OCI-LY7 (cell line): ENCODE data around the gene GBA2. TPM values are rescaled to one million over a fixed set of nuclear protein-coding genes. Genes with fewer than 3 reads are reported as not detected.

Experiments
- BruUV-seq: library from RNA; stranded (reverse); fragments of 400-500 nt; replicated peaks from 2 replicates; lab custom pipeline; 2021; lab: Mats Ljungman, UMichigan
- CTCF ChIA-PET: fragments of 300-600 bp; sonication (Branson Sonifier 250); formaldehyde crosslinking; loops from one replicate; lab custom pipeline; 2022; ENCODE audit warnings: antibody characterized with exemption; ENCODE audit not compliant: unreplicated experiment; lab: Charles Lee
- POLR2A ChIA-PET: fragments of 300-600 bp; sonication (Branson Sonifier 250); formaldehyde crosslinking; loops from one replicate; lab custom pipeline; 2022; ENCODE audit warnings: antibody characterized with exemption; lab: Charles Lee
- DNase-seq: peaks from one replicate; pipeline ENCODE4 v3.0.0-alpha.2; 2015; ENCODE audit warnings: low spot score
- H2AFZ ChIP-seq: fragments of 200-600 bp; sonication (generic), shearing (Covaris generic); 2 replicates; pipeline ENCODE4 v1.6.1; 2014; ENCODE audit warnings: mild to moderate bottlenecking, antibody characterized with exemption, low read length, moderate library complexity
- H3K27ac ChIP-seq: fragments of 200-600 bp; sonication (generic); 2 replicates; pipeline ENCODE4 v1.5.1; 2014; ENCODE audit warnings: mixed run types, low read depth, mild to moderate bottlenecking, moderate library complexity, low read length, inconsistent platforms; ENCODE audit not compliant: poor library complexity, severe bottlenecking
- H3K36me3 ChIP-seq: fragments of 200-600 bp; sonication (generic); 2 replicates; pipeline ENCODE4 v1.6.1; 2014; ENCODE audit warnings: mild to moderate bottlenecking, antibody characterized with exemption, low read length, moderate library complexity, mixed read lengths; ENCODE audit not compliant: insufficient read depth
- H3K4me1 ChIP-seq: fragments of 200-600 bp; sonication (generic); 2 replicates; pipeline ENCODE4 v1.5.1; 2014; ENCODE audit warnings: mild to moderate bottlenecking, low read length; ENCODE audit not compliant: insufficient read depth, poor library complexity, severe bottlenecking
- H3K4me2 ChIP-seq: fragments of 200-600 bp; sonication (generic); 2 replicates; pipeline ENCODE4 v1.6.1; 2014; ENCODE audit warnings: mild to moderate bottlenecking, low read length
- H3K4me3 ChIP-seq: fragments of 200-600 bp; sonication (generic); 2 replicates; pipeline ENCODE4 v1.5.1; 2014; ENCODE audit warnings: mild to moderate bottlenecking, low read depth, low read length; ENCODE audit not compliant: poor library complexity, severe bottlenecking
- H3K79me2 ChIP-seq: fragments of 200-600 bp; sonication (generic); 2 replicates; pipeline ENCODE4 v1.6.1; 2016; ENCODE audit warnings: low read depth, mild to moderate bottlenecking, low read length, moderate library complexity, mixed read lengths; ENCODE audit not compliant: insufficient read depth
- H3K9me2 ChIP-seq: fragments of 200-600 bp; sonication (generic); 2 replicates; pipeline ENCODE4 v1.6.1; 2016; ENCODE audit warnings: mild to moderate bottlenecking, low read length, mixed read lengths; ENCODE audit not compliant: insufficient read depth
- H3K9me3 ChIP-seq: fragments of 200-600 bp; sonication (generic); 2 replicates; pipeline ENCODE4 v1.6.1; 2014; ENCODE audit warnings: mild to moderate bottlenecking, mixed run types, low read length, mixed read lengths
- H4K20me1 ChIP-seq: fragments of 200-600 bp; sonication (generic); 2 replicates; pipeline ENCODE4 v1.6.1; 2014; ENCODE audit warnings: mild to moderate bottlenecking, antibody characterized with exemption, low read length, moderate library complexity, mixed read lengths; ENCODE audit not compliant: insufficient read depth
- CTCF ChIP-seq: fragments of 200-600 bp; sonication (generic); conservative IDR thresholded peaks from 2 replicates; pipeline ENCODE4 v1.5.1; 2014; ENCODE audit warnings: mild to moderate bottlenecking, antibody characterized with exemption, low read length, moderate library complexity, mixed read lengths
- EZH2phosphoT487 ChIP-seq: fragments of 200-600 bp; sonication (generic); IDR thresholded peaks from 2 replicates; pipeline ENCODE4 v1.6.1; 2018; ENCODE audit warnings: low read depth, borderline replicate concordance, mild to moderate bottlenecking, mixed run types, antibody characterized with exemption, low read length, moderate library complexity, mixed read lengths
- intact Hi-C: fragments of 100-400 bp; cut with micrococcal nuclease; formaldehyde crosslinking; loops from one replicate; pipeline ENCODE4 v1.10.0; 2022; ENCODE audit not compliant: unreplicated experiment
- total RNA-seq, 2 experiments: library from RNA; depleted of rRNA in 1 of 2; stranded (reverse); fragments of >200 nt in 1 of 2; shearing (Covaris generic) in 1 of 2; gene quantifications; 2 replicates each; pipeline ENCODE4 v1.2.3, GENCODE V29; 2014 to 2022

Gene GBA2
- total RNA-seq, 2 experiments from 2014 or later = 66.0 to 68.2 TPM

DNA sequence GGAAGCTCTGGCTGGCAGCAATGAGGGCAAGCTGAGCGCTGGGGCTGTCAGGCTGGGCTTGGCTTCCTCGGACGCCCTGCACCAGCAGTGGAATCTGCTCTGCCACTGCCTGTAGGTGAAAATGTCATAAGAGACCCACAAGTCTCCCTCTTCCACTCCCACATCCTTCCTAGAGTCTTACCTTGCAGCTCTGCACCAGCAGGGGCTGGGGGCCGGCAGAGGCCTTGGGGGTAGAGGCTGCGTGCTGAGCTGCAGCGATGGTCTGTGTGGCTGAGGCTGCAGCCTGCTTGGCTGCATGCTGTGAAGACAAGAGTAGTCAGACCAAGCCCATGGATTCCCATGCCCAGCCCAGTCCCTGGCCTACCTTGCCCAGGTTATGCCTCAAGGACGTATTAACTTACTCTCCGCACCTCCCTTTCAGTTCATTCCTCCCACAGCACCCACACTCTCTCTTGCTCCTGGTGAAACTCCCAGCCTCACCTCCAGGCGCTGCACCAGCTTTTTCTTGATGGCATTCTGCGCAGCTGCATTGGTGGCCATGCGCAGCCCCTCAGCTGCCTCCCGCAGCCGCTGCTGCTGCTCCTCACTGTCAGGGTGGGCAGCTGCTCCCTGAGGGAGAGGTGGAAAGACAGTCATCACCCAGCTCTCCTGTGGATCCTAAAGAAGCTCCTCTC lies 34.3 kb downstream of the GBA2 start:
- TF ChIP-seq EZH2phosphoT487 = no peak
- TF ChIP-seq CTCF = no peak
- H3K4me2 ChIP-seq = no peak overlapping the region
- no peak for DNase-seq
- H3K36me3 ChIP-seq = peaks cover 97% of the 10 kb centered on the region
- H3K9me2 ChIP-seq = no peaks in the 10 kb centered on the region
- no peaks in the 10 kb centered on the region for H3K79me2 ChIP-seq
- CTCF ChIA-PET = interaction anchor here (1.2 to 1.5 kb wide), 3 partner anchors 14 to 51 kb away, joined by 3 to 6 read pairs (median 3); no protein-coding TSS in a partner anchor
- H3K27ac ChIP-seq = no peak overlapping the region
- POLR2A ChIA-PET = interaction anchor here (1.0 kb wide), 1 partner anchor 103 kb away, joined by 3 read pairs; no protein-coding TSS in a partner anchor
- H4K20me1 ChIP-seq = no peaks in the 10 kb centered on the region
- no peaks in the 10 kb centered on the region for H3K9me3 ChIP-seq
- H3K4me1 ChIP-seq = no peaks in the 10 kb centered on the region
- no peak overlapping the region for H3K4me3 ChIP-seq
- H2AFZ ChIP-seq = no peak overlapping the region
- intact Hi-C loops = no loop called here
- BruUV-seq = no TSS peak

DNA sequence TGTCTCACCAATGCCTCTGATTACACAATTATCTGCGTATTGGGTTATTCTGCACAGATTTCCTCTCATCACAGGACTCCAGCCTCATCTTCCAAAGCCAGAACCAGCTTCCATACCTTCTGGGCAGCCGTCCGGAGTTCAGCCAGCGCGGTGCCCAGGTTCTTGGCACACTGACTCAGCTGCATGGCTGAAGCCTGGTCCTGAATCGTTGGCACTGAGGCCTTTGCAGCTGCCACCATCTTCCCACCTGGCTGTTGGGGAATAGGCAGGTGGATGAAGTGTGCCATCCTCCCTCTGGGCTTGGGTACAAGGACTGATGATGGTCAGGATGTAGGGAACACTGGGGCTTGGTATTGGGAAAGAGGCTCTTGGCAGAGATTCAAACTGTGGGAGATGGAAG lies 34.9 kb downstream of the GBA2 start:
- POLR2A ChIA-PET = interaction anchor here (1.3 kb wide), 1 partner anchor 17 kb away, joined by 3 read pairs; no protein-coding TSS in a partner anchor
- intact Hi-C loops = no loop called here
- H3K36me3 ChIP-seq = peaks cover 95% of the 10 kb centered on the region

More for the DNA sequence above, 34.9 kb downstream of the GBA2 start:
- no peaks in the 10 kb centered on the region for H3K9me2 ChIP-seq
- BruUV-seq = no TSS peak
- no peaks in the 10 kb centered on the region for H4K20me1 ChIP-seq
- H3K4me2 ChIP-seq = no peak overlapping the region
- no peak for DNase-seq
- no peak overlapping the region for H2AFZ ChIP-seq
- H3K4me1 ChIP-seq = no peaks in the 10 kb centered on the region
- H3K79me2 ChIP-seq = no peaks in the 10 kb centered on the region
- CTCF ChIA-PET = interaction anchor here (1.3 kb wide), 1 partner anchor 50 kb away, joined by 3 read pairs; no protein-coding TSS in a partner anchor
- no peaks in the 10 kb centered on the region for H3K9me3 ChIP-seq
- TF ChIP-seq CTCF (no peak), EZH2phosphoT487 (no peak)
- no peak overlapping the region for H3K27ac ChIP-seq
- no peak overlapping the region for H3K4me3 ChIP-seq
